Esophagus squamous epithelium (tissue), 5 donors: ENCODE results near the gene BBS4. TPM values are rescaled to one million over a fixed set of nuclear protein-coding genes. Genes with fewer than 3 reads are reported as not detected.

Experiments used
- DNase-seq: peaks from one replicate; lab custom pipeline; 2025; lab: John Stamatoyannopoulos, UW
- H3K27ac ChIP-seq, 4 donors: fragments of 200-600 bp; sonication (generic); one replicate each; pipeline ENCODE4 v1.5.1; 2016 to 2019; ENCODE audit warnings: mild to moderate bottlenecking in 1 of 4
- H3K27me3 ChIP-seq, 4 donors: fragments of 200-600 bp; sonication (generic); 1 replicate in 3 of 4; 2 replicates in 1 of 4; pipeline versions ENCODE4 v1.5.1 to v1.6.0; 2017 to 2021; ENCODE audit warnings: antibody characterized with exemption in 1 of 4
- H3K36me3 ChIP-seq, 3 donors: fragments of 200-600 bp; sonication (generic); one replicate each; pipeline ENCODE4 v1.5.1; 2016 to 2019
- H3K4me1 ChIP-seq, 3 donors: fragments of 200-600 bp; sonication (generic); one replicate each; pipeline ENCODE4 v1.5.1; 2017 to 2019
- H3K4me3 ChIP-seq, 4 donors: fragments of 200-600 bp; sonication (generic); 1 replicate in 3 of 4; 2 replicates in 1 of 4; pipeline ENCODE4 v1.5.1; 2016 to 2019; ENCODE audit warnings: mild to moderate bottlenecking in 2 of 4, moderate library complexity in 1 of 4
- H3K9me3 ChIP-seq, 3 donors: fragments of 200-600 bp; sonication (generic); one replicate each; pipeline ENCODE4 v1.5.1; 2016 to 2019
- CTCF ChIP-seq, 6 experiments: fragments of 450-650 bp in 4 of 6; fragments of 200-600 bp in 2 of 6; sonication (generic) in 2 of 6; IDR thresholded peaks; one replicate each; pipeline ENCODE4 v1.5.1; 2016 to 2019; ENCODE audit warnings: antibody characterized with exemption in 6 of 6, mild to moderate bottlenecking in 4 of 6, moderate library complexity in 4 of 6
- POLR2A ChIP-seq, 4 donors: fragments of 450-650 bp; IDR thresholded peaks; one replicate each; pipeline ENCODE4 v1.6.1; 2017; ENCODE audit warnings: antibody characterized with exemption in 4 of 4, mild to moderate bottlenecking in 4 of 4, moderate library complexity in 3 of 4
- WGBS, 2 donors: methylation state at CpG; one replicate each; pipeline ENCODE4 v1.1.5; 2018; 5-methylcytosine and 5-hydroxymethylcytosine counted together
- intact Hi-C: fragments of 100-400 bp; cut with DNase I; formaldehyde crosslinking; loops from one replicate; pipeline ENCODE4 v1.15.0; 2022
- total RNA-seq, 4 donors: library from RNA; depleted of rRNA; stranded (reverse); fragments of >200 nt; gene quantifications; one replicate each; pipeline ENCODE4 v1.1.0, GENCODE V29; 2016
- donor health status: DM: yes; HTN: yes; CAD: no.

The BBS4 gene
- total RNA-seq, 4 donors from 2014 or later, result 2.8 to 15.3 (median 9.5) TPM

- H3K27me3 ChIP-seq, result no peaks in the 10 kb centered on the region
- no peaks in the 10 kb centered on the region for H3K9me3 ChIP-seq
- H3K27ac ChIP-seq, result no peak overlapping the region
- H3K4me3 ChIP-seq, result no peak overlapping the region
- no peak for DNase-seq
- H3K36me3 ChIP-seq, result peaks cover 0 to 74% (median 5%) of the 10 kb centered on the region in 3 donors
- peaks cover 7 to 33% (median 12%) of the 10 kb centered on the region in 3 donors for H3K4me1 ChIP-seq
- intact Hi-C loops, result no loop called here
- TF ChIP-seq POLR2A (IDR thresholded peaks at IDR 0.05) (no peak), CTCF (IDR thresholded peaks at IDR 0.05) (no peak)
- 83 to 85% methylated on average over 6 of the region's 6 CpGs for WGBS, 2 donors
These were observed 92.8 kb downstream of the BBS4 start for GRCh38 chr15:72778796-72779195.

GRCh38 chr15:72781631-72782030 lies 95.6 kb downstream of the BBS4 start:
- Histone ChIP-seq H3K9me3 (no peaks in the 10 kb centered on the region), H3K36me3 (peaks cover 0 to 46% (median 0%) of the 10 kb centered on the region in 3 donors), H3K4me3 (peak overlapping the region in 2 of 4 donors; percentile 73 to 88), H3K27ac (no peak overlapping the region), H3K4me1 (peaks cover 12 to 44% (median 20%) of the 10 kb centered on the region in 3 donors), H3K27me3 (no peaks in the 10 kb centered on the region)
- intact Hi-C loops, result no loop called here
- 74 to 80% methylated on average over 6 of the region's 6 CpGs for WGBS, 2 donors
- no peak for DNase-seq
- no peak for TF ChIP-seq CTCF (IDR thresholded peaks at IDR 0.05)
- no peak for TF ChIP-seq POLR2A (IDR thresholded peaks at IDR 0.05)

GRCh38 chr15:72782274-72783003 lies 96.4 kb downstream of the BBS4 start:
- Histone ChIP-seq H3K27me3 (no peaks in the 10 kb centered on the region), H3K4me3 (peak overlapping the region; percentile 68 to 88 (median 78)), H3K36me3 (peaks cover 0 to 38% (median 0%) of the 10 kb centered on the region in 3 donors), H3K9me3 (no peaks in the 10 kb centered on the region), H3K4me1 (peaks cover 12 to 44% (median 20%) of the 10 kb centered on the region in 3 donors), H3K27ac (peak overlapping the region; percentile 91 to 98 (median 94))
- WGBS, 2 donors, result 37 to 39% methylated on average over 13 to 14 of the region's 14 CpGs
- DNase-seq, result no peak
- intact Hi-C loops, result no loop called here
- TF ChIP-seq CTCF (IDR thresholded peaks at IDR 0.05) (no peak), POLR2A (IDR thresholded peaks at IDR 0.05) (no peak)

- peak in 1 of 6 experiments; percentile 3 for TF ChIP-seq CTCF (IDR thresholded peaks at IDR 0.05)
- no peak for TF ChIP-seq POLR2A (IDR thresholded peaks at IDR 0.05)
- WGBS, 2 donors, result 0% methylated on average over 21 to 25 of the region's 52 CpGs
These were observed 97.1 kb downstream of the BBS4 start for GRCh38 chr15:72783004-72783639.

More at GRCh38 chr15:72783004-72783639, 97.1 kb downstream of the BBS4 start:
- intact Hi-C loops, result no loop called here
- no peak for DNase-seq
- Histone ChIP-seq H3K27ac (peak overlapping the region; percentile 91 to 98 (median 94)), H3K36me3 (peaks cover 0 to 31% (median 0%) of the 10 kb centered on the region in 3 donors), H3K27me3 (no peaks in the 10 kb centered on the region), H3K9me3 (no peaks in the 10 kb centered on the region), H3K4me3 (peak overlapping the region; percentile 68 to 88 (median 78)), H3K4me1 (peaks cover 12 to 44% (median 20%) of the 10 kb centered on the region in 3 donors)
